Prostate gland (tissue), 2 donors: ENCODE data around the gene MPPED1. TPM values are rescaled to one million over a fixed set of nuclear protein-coding genes. Genes with fewer than 3 reads are reported as not detected.

Source experiments
- DNase-seq: peaks from one replicate; pipeline ENCODE4 v3.0.0-alpha.2; 2019; ENCODE audit warnings: low spot score
- H3K27ac ChIP-seq, 2 donors: fragments of 200-600 bp; sonication (generic); 2 replicates each; pipeline ENCODE4 v1.5.1; 2017 to 2019
- H3K27me3 ChIP-seq: fragments of 200-600 bp; sonication (generic); replicated peaks from 2 replicates; pipeline ENCODE4 v1.5.1; 2019; ENCODE audit not compliant: insufficient read depth
- H3K36me3 ChIP-seq, 2 donors: fragments of 200-600 bp; sonication (generic); 1 replicate in 1 of 2; 2 replicates in 1 of 2; pipeline versions ENCODE4 v1.5.1 to v1.8.1; 2017 to 2019
- H3K4me1 ChIP-seq: fragments of 200-600 bp; sonication (generic); replicated peaks from 2 replicates; pipeline ENCODE4 v1.5.1; 2019
- H3K4me3 ChIP-seq, 2 donors: fragments of 200-600 bp; sonication (generic); 2 replicates each; pipeline ENCODE4 v1.5.1; 2017 to 2019
- H3K9me3 ChIP-seq: fragments of 200-600 bp; sonication (generic); 2 replicates; pipeline ENCODE4 v1.5.1; 2017
- CTCF ChIP-seq, 4 experiments: fragments of 200-600 bp in 2 of 4; fragments of 450-650 bp in 2 of 4; sonication (generic) in 2 of 4; IDR thresholded peaks; 1 replicate in 3 of 4; 2 replicates in 1 of 4; pipeline ENCODE4 v1.5.1; 2016 to 2019; ENCODE audit warnings: antibody characterized with exemption in 4 of 4, mild to moderate bottlenecking in 2 of 4, moderate library complexity in 2 of 4
- POLR2A ChIP-seq: fragments of 450-650 bp; IDR thresholded peaks from one replicate; pipeline ENCODE4 v1.6.1; 2016; ENCODE audit warnings: antibody characterized with exemption, mild to moderate bottlenecking
- POLR2AphosphoS5 ChIP-seq: sonication (generic); formaldehyde crosslinking; IDR thresholded peaks from one replicate; pipeline ENCODE4 v1.6.1; 2017; ENCODE audit warnings: antibody characterized with exemption
- WGBS: methylation state at CpG from one replicate; pipeline ENCODE4 v1.1.5; 2018; 5-methylcytosine and 5-hydroxymethylcytosine counted together
- intact Hi-C: fragments of 100-400 bp; cut with DNase I; formaldehyde crosslinking; loops from one replicate; pipeline ENCODE4 v1.14.2; 2022
- total RNA-seq, 2 donors: library from RNA; depleted of rRNA; stranded (reverse); fragments of >200 nt; gene quantifications; one replicate each; pipeline ENCODE4 v1.1.0, GENCODE V29; 2016

MPPED1 gene
- total RNA-seq, 2 donors from 2014 or later, result 0.77 to 6.4 TPM

- no peaks in the 10 kb centered on the region for H3K36me3 ChIP-seq
- H3K4me1 ChIP-seq, result no peaks in the 10 kb centered on the region
- H3K9me3 ChIP-seq, result no peaks in the 10 kb centered on the region
- no peak overlapping the region for H3K4me3 ChIP-seq
- intact Hi-C loops, result no loop called here
- H3K27me3 ChIP-seq, result no peaks in the 10 kb centered on the region
- H3K27ac ChIP-seq, result no peak overlapping the region
- DNase-seq, result no peak
- TF ChIP-seq CTCF (IDR thresholded peaks at IDR 0.05) (no peak), POLR2AphosphoS5 (no peak), POLR2A (no peak)
- WGBS, result 78% methylated on average over 14 of the region's 14 CpGs
Measured at GRCh38 chr22:43550024-43550620, 138.3 kb downstream of the MPPED1 start.

- WGBS, result 90% methylated on average over 6 of the region's 6 CpGs
Measured at GRCh38 chr22:43550672-43551071, 138.9 kb downstream of the MPPED1 start.

GRCh38 chr22:43553451-43554258, 141.8 kb downstream of the MPPED1 start:
- no peak for DNase-seq
- no peaks in the 10 kb centered on the region for H3K27me3 ChIP-seq
- H3K4me1 ChIP-seq, result no peaks in the 10 kb centered on the region
- H3K27ac ChIP-seq, result no peak overlapping the region
- WGBS, result 93% methylated on average over 13 of the region's 16 CpGs
- no peak for TF ChIP-seq POLR2A
- no peak for TF ChIP-seq CTCF (IDR thresholded peaks at IDR 0.05)
- no peak for TF ChIP-seq POLR2AphosphoS5
- intact Hi-C loops, result no loop called here
- no peaks in the 10 kb centered on the region for H3K36me3 ChIP-seq
- H3K9me3 ChIP-seq, result no peaks in the 10 kb centered on the region
- H3K4me3 ChIP-seq, result no peak overlapping the region

More at GRCh38 chr22:43550672-43551071, 138.9 kb downstream of the MPPED1 start:
- TF ChIP-seq CTCF (IDR thresholded peaks at IDR 0.05) (no peak), POLR2A (no peak), POLR2AphosphoS5 (no peak)
- H3K27me3 ChIP-seq, result no peaks in the 10 kb centered on the region
- no peaks in the 10 kb centered on the region for H3K4me1 ChIP-seq
- intact Hi-C loops, result no loop called here
- no peak overlapping the region for H3K4me3 ChIP-seq
- H3K9me3 ChIP-seq, result no peaks in the 10 kb centered on the region
- no peaks in the 10 kb centered on the region for H3K36me3 ChIP-seq
- no peak for DNase-seq
- H3K27ac ChIP-seq, result no peak overlapping the region

- WGBS, result 91% methylated on average over 6 of the region's 6 CpGs
- TF ChIP-seq CTCF (IDR thresholded peaks at IDR 0.05) (no peak), POLR2AphosphoS5 (no peak), POLR2A (no peak)
- Histone ChIP-seq H3K9me3 (no peaks in the 10 kb centered on the region), H3K27ac (no peak overlapping the region), H3K36me3 (no peaks in the 10 kb centered on the region), H3K4me3 (no peak overlapping the region), H3K27me3 (no peaks in the 10 kb centered on the region), H3K4me1 (no peaks in the 10 kb centered on the region)
- no peak for DNase-seq
- intact Hi-C loops, result no loop called here
Measured at GRCh38 chr22:43554259-43554636, 142.4 kb downstream of the MPPED1 start.
